GM18498 (cell line): ENCODE measurements around the gene ARFRP1.

ENCODE experiments used
- ATAC-seq: cut with Tn5 transposase; IDR thresholded peaks from one replicate; pipeline ENCODE4 v1.9.1; 2021; ENCODE audit warnings: mild to moderate bottlenecking, moderate library complexity; ENCODE audit not compliant: unreplicated experiment

Gene ARFRP1

GRCh38 chr20:63692436-63693082 lies 15.2 kb downstream of the ARFRP1 start:
- ATAC-seq = no peak

DNA sequence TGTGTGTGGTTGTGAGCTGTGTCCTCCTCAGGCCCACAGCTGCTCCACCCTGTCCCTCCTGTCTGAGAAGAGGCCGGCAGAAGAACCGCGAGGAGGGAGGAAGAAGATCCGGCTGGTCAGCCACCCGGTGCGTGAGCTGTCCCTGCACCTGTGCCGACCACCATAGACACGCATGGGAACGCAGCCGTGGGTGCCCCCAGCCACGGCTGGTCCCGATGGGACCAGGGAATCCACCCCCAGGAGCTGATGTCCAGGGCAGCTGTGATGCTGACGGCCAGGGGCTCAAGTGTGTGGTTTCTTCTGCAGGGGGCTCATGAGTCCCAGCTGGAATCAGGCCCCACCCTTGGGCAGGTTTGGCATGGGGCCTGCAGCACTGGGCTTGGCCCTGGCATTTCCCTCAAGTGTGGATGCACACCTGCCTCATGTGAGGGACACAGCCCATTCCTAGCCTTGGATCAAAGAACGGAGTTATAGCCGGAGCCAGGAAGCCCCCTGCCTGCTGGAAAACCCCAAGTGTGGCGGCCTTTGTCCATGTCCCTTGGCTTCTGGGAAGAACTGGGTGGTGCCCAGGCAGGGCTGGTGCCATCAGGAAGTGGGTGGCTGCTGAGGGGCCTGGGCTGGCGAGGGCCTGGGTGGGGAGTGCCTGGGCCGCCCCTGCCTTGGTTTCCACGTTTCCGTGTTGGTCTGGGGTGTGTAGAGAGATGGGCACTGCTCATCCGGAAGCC lies 15.9 kb downstream of the ARFRP1 start:
- ATAC-seq = no peak

DNA sequence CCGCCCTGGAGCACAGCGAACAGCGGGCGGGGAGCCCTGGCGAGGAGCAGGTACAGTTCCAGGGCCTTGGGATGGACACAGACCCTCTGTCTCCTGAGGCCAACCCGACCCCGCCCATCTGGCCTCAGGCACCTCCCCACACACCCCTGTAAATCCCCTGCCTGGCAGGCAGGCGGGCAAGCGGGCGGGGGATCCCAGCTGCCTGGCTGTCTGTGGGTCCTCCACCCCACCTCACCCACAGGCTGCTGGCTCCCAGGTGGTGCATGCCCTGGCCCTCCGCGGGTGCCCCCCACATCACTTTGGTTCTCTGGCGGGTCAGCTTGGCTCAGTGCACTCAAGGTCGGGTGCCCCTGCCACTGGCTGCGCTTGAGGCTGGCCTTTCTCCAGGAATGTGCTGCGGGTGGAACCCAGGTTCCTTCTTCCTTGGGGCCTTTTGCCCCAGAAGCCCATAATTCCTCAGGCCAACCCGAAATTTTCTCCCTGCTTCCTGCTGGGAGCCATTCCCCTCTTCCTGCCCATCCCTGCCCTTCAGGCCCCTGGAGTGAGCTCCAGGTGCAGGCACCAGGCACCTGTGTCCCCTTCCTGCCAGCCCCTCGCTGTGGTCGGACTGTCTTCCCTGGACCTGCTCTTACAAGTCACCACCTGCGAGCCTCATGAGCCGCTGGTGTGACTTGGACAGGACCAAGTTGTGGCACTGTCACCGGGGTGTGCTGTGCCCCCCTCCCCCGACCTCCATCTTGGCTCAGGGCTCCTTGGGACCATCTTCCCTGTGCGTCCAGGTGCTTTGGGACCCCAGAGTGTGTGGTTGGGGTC lies 16.7 kb downstream of the ARFRP1 start:
- ATAC-seq = no peak

DNA sequence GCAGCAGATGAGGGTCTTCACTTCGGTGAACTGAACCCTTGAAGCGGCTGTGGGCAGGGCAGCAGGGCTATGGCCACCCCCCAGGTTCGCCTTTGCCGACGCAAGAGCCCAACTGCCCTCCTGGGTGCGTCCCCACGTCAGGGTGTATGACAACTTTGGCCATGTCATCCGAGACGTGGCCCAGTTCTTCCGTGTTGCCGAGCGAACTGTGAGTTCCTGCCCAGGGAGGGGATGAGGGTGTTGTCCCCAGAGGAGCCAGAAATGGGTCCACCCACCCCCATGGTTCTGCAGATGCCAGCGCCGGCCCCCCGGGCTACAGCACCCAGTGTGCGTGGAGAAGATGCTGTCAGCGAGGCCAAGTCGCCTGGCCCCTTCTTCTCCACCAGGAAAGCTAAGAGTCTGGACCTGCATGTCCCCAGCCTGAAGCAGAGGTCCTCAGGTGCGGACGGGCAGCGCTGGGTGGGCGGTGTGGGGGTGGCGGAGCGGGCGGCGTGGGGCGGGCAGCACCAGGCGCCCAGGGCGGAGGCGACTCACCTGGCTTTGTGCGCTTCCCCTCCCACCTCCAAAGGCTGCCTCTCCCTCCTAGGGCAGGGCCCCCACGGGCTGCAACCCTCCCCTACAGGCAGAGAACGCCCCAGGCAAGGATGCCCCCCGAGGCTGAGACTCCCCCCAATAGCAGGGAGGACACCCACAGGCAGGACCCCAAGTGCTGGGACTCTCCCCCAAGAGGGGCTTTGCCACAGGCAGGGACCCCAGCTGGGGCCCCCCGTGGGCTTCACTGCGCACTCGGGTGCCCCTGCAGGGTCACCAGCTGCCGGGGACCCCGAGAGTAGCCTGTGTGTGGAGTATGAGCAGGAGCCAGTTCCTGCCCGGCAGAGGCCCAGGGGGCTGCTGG lies 17.5 kb downstream of the ARFRP1 start:
- no peak for ATAC-seq

DNA sequence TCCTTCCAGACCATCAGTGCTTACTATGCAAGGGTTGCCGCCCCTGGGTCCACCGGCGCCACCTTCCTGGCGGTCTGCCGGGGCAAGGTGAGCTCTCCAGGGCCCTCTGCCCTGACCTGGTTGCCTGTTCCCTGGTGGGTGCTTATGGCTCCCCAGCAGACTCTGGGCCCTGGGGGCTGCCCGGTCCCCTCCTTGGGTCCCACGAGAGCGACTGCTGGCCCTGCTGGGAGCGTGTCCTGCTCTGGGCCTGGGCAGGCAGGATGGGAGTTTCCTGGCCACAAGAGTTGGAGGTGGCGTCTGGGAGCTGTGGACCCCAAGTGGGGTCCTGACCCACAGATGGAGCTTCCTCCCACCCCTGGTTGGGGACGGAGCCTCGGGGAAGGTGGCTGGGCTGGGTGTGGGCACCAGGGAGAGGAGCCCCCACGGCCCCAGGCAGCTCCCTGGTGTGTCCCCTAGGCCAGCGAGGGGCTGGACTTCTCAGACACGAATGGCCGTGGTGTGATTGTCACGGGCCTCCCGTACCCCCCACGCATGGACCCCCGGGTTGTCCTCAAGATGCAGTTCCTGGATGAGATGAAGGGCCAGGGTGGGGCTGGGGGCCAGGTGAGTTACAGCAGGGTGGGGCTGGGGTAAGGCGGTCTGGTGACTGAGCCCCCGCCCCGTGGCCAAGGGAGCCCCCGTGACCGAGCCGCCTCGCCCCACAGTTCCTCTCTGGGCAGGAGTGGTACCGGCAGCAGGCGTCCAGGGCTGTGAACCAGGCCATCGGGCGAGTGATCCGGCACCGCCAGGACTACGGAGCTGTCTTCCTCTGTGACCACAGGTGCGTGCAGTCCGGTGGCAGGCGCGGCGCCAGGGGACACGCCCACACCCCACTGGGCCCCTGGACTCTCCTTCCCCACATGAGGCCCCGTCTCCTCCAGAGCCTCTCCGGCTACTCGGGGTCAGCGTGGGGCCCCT lies 18.5 kb downstream of the ARFRP1 start:
- ATAC-seq = no peak

GRCh38 chr20:63688228-63689045 lies 19.3 kb downstream of the ARFRP1 start:
- no peak for ATAC-seq

GRCh38 chr20:63687419-63688178 lies 20.2 kb downstream of the ARFRP1 start:
- ATAC-seq = no peak

GRCh38 chr20:63686492-63687321 lies 21.1 kb downstream of the ARFRP1 start:
- no peak for ATAC-seq

DNA sequence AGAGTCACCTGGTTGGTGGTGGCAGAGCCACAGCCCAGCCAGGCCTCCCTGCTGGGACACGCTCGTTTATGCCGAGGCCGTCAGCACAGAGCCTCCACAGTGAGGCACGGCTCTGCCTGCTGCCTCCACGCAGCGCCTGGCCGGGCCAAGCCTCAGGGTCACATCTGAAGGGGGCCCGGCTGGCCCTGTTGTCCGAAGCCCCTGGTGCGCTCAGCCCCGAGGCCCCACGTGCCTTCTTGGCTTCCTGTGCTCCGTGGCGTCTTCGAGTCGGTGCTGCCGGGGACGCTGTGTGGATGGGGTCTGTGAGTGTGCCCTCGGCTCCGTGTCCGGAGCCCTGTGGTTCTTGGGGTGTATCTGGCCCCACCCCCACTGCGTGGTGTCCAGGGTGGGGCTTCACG lies 21.7 kb downstream of the ARFRP1 start:
- ATAC-seq = no peak

DNA sequence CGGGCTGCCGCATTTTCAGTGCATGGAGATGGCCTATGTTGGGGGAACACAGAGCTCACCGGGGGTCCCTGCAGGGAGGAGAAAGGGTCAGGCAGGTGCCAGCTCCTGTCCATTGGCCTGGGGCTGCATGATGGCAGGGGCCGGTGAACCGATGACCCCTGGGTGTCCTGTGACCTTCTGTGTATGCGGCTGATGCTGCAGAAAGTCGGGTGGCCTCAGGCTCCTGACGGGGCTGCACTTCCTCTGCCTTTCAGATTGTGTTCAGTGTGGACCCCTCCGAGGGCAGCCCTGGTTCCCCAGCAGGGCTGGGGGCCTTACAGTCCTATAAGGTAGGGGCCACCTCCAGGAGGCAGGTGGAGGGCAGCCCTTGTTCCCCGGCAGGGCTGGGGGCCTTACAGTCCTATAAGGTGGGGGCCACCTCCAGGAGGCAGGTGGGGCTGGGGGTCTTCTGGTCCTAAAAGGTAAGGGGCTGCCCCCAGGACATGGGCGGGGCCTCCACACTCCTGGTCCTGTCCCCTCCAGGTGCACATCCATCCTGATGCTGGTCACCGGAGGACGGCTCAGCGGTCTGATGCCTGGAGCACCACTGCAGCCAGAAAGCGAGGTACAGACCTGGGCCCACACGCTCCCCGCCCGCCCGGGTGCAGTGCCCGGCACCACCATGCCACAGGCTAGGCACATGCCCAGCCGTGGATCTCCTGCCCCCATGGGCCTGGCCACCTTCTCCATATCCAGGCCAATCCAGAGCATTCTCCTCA lies 22.3 kb downstream of the ARFRP1 start:
- ATAC-seq = no peak

- no peak for ATAC-seq
Measured at GRCh38 chr20:63682384-63683139, 25.2 kb downstream of the ARFRP1 start.

GRCh38 chr20:63681609-63682142 lies 26.1 kb downstream of the ARFRP1 start:
- no peak for ATAC-seq

DNA sequence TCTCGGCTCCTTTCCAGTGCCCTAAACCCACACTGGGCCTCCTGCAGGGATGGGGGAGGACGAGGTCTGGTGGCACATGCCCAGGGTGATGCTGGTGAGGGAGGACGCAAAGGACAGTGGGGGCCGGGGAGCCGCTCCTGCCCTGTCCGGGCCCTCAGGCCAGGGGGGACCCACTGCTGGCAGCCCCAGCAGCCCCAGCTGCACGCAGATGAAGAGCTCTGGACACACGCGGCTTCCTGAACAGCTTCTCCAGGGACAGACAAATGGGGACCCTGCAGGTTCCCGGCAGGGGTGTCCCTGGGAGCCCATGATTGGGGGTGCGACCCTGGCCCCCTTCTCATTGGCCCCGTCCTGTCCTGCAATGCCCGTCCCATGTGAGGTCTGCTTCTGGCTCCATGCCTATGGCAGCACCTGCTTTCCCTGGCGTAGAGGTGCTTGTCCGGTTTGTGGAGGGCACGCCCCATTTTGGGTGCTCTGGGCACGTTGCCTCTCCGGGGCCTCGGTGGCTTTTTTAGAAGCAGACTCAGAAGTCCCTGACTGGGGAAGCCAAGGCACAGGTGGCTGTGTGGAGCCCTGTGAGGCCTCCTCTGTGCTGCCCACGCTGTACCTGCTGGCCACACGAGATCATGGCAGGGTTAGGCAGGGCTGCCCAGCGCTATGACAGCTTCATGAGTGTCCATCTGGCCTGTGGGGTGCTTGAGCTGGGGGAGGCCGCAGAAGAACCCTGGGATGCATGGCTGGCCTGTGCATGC lies 26.7 kb downstream of the ARFRP1 start:
- no peak for ATAC-seq

GRCh38 chr20:63680427-63680826 lies 27.3 kb downstream of the ARFRP1 start:
- no peak for ATAC-seq

- ATAC-seq = no peak
Measured at GRCh38 chr20:63679799-63680305, 27.9 kb downstream of the ARFRP1 start.
